Measurements from ENCODE around the gene RNF215.

Gene RNF215

GRCh38 chr22:30400159-30400558, 12.9 kb upstream of the RNF215 start:
- intact Hi-C loops (cut with DNase I) = no loop called here

DNA sequence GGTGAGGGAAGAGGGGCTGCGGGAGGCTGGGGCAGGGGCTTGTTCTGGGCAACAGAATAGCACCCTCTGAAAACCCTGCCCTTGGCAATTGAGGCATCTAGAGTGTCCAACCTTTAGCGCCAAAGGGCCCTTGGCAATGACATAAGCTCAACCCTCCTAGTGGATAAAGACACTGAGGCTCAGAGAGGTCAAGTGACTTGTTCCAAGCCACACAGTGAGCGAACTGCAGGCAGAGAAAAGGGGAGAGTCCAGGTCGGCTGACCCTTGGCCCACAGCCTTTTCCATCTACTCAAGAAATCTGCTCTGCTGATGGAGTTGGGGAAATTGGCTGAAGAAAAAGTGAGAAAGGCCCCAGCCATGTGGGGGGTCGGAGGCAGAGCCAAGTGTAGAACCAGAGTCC, 12.5 kb upstream of the RNF215 start:
- intact Hi-C loops (cut with DNase I) = no loop called here
- no peak for DNase-seq

More at GRCh38 chr22:30400159-30400558, 12.9 kb upstream of the RNF215 start:
- no peak for DNase-seq

GRCh38 chr22:30398685-30399680, 11.8 kb upstream of the RNF215 start:
- intact Hi-C loops (cut with DNase I) = no loop called here
- DNase-seq = no peak

DNA sequence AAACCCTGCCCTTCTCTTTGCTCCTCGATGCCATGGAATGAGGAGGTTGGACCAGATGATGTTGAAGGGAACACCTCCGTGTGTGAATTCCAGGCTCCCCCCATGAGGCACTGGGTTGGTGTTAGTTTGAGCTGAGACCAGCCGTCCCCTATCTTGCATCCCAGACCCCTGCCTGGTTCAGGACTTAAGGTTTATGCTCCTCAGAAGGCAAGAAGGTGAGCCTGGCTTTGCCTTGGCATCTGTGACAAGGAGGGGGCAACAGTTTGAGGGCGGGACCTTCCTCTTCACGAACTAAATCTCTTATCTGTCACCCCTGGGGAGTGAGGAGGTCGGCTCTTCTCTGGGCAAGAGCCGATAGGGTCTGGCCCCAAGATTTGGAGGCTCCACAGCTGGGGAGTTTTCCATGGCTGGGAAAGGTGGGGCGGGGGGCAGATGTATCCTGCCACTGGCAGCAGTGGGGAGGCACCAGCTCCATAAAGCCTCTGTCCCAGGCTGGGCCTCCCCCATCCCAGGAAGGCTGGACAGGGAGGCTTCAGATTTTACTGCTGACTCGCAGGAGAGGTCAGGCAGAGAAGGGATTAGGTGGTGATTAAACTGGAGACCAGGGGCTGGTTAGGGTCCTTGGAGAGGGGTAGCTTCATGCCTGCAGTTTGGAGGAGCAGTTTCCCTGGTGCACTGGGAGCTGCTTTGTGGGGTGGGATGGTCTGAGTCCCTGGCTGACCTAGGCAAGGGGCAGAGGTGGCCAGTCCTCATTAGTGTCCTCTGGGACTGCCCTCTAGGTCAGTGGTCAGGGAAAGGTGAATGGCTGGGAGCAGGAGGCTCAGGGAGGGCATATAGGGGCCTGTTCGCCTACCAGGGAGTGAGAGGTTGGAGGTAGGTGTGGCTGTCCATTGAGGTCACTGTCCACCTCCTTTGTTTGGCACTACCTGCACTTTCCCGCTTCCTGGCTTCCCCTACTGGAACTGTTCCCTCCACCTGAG, 10.7 kb upstream of the RNF215 start:
- no peak for DNase-seq
- intact Hi-C loops (cut with DNase I) = no loop called here

DNA sequence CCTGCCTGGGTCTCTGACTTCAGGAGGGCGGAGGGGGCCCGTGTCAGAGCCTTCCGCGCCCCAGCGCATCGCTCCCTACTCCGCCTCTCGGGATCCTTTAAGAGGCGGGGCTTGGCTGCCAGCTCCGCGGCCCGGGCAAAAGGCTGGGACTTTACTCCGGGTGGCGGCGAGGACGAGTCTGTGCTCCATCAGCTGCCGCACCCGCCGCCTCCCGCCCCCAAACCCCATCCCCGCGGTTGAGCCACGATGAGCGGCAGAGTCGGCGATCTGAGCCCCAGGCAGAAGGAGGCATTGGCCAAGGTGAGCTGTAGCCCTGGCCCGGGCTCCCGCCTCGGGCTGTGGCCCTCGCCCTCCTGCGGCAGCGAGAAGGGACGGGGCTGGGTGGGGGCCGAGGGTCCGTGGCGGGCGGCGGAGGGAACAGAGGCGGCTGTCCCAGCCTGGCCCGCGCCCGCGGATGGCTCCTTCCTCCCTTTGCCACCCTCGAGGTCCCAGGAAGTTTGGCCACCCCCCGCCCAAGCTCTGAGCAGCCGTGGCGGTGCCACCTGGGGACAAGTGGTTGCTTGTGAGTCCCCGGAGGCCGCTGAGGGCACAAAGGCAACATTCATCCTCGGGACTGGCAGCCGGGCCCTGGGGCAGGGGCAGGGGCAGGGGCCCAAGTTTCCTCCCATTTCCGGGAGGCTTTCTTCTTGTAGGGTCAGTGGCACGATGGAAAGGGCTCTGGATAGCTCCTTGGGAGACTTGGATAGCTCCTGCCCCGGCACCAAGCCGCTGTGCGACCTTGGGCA, 9.9 kb upstream of the RNF215 start, which contains the start of gene SEC14L2:
SEC14L2 (plus strand) TSS at position 148 of the 785 bp plus-strand sequence; CDS start at position 247, 99 bp downstream.
- peak; percentile 81 to 96 (median 91) for DNase-seq
- intact Hi-C loops (cut with DNase I) = no loop called here

DNA sequence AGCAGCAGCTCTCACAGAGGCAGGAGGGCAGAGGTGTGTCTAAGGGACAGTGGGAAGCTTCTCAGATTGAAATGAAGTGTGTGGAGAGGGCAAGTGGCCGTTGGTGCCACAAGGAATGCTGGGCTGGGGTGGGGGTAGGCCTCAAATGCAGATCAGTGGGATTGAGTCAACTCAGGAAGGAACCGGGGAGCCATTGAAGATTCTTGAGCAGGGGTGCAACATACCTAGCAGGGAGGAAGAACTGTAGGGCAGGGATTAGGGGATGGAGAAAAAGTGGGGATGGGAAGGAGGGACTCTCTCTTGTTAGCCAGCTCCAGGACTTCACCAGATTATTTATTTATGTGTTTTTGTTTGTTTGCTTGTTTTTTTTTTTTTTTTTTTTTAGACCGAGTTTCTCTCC, 6.7 kb upstream of the RNF215 start:
- intact Hi-C loops (cut with DNase I) = loop anchor here (5.0 kb wide), 1 partner anchor 88 kb away; no protein-coding TSS in a partner anchor
- DNase-seq = no peak

GRCh38 chr22:30393322-30393680, 6.1 kb upstream of the RNF215 start:
- intact Hi-C loops (cut with DNase I) = loop anchor here (5.0 kb wide), 1 partner anchor 89 kb away; no protein-coding TSS in a partner anchor

GRCh38 chr22:30392661-30393321, 5.6 kb upstream of the RNF215 start:
- peak in 5 of 42 donors; percentile 17 to 47 (median 35) for DNase-seq

More at GRCh38 chr22:30393322-30393680, 6.1 kb upstream of the RNF215 start:
- DNase-seq = no peak

GRCh38 chr22:30390974-30391691, 3.9 kb upstream of the RNF215 start:
- DNase-seq = peak; percentile 55 to 92 (median 80)
- intact Hi-C loops (cut with DNase I) = loop anchor here (2.0 to 5.0 kb wide), 2 partner anchors 91 to 104 kb away; no protein-coding TSS in a partner anchor

More at GRCh38 chr22:30392661-30393321, 5.6 kb upstream of the RNF215 start:
- intact Hi-C loops (cut with DNase I) = loop anchor here (5.0 kb wide), 1 partner anchor 90 kb away; no protein-coding TSS in a partner anchor

DNA sequence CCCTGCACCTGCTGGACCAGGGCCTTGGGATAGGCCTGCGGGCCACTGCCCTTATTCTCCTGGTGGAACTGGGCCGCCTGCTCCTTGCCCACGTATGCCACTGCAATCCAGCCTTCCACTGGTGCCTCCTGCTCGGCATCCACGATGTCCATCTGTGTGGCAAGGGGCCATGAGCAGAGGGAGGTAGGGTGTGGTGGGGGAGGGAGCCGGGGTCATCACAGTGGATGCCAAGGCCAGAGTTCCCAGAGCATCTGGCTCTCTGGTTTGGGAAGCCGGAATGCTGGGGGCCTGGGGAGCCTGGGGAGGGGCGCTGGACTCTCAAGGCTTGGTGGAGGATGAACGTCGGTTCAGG, 627 bp downstream of the RNF215 start:
- intact Hi-C loops (cut with DNase I) = loop anchor here (5.0 kb wide), 1 partner anchor 41 kb away; the partner anchor contains the start of gene MTFP1
- peak in 1 of 42 donors; percentile 35 for DNase-seq

DNA sequence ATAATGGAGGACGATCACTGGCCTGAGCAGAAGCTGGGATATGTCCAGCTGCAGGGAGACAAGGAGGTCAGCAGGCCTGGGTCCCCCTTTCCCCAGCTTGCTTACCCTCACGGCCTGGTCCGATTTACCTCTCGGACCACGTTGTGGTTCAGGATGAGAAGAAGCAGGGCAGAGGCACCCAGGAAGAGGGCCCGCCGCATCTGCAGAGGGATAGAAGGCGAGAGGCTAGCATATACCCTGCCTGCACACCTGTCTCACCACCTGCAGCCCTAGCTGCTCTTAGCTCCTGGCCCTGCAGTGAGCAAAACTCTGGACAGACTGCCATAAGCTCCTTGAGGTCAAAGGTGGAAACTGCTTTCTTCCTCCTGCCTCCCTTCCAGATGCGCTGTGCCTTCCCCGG, 1.3 kb downstream of the RNF215 start:
- intact Hi-C loops (cut with DNase I) = loop anchor here (5.0 kb wide), 1 partner anchor 41 kb away; the partner anchor contains the start of gene MTFP1
- no peak for DNase-seq

DNA sequence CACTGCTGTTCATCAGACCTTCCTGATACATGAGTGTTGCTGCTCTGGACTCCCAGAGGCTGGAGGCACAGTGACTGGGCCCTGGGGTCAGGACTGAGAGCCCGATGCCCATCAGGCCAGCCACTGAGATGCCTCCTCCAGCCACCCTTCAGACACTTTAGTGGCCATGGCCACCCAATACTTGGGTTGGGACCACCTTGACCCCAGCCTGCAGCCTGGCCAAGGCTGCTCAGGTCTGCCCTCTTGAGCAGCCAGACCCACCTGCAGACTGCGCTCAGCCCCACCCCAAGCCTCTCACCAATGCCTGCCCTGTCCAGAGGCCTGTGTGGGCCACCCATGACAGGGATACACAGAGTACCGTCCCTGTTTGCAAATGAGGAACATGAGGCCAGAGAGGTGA, 4.2 kb downstream of the RNF215 start:
- intact Hi-C loops (cut with DNase I) = no loop called here
- DNase-seq = no peak

DNA sequence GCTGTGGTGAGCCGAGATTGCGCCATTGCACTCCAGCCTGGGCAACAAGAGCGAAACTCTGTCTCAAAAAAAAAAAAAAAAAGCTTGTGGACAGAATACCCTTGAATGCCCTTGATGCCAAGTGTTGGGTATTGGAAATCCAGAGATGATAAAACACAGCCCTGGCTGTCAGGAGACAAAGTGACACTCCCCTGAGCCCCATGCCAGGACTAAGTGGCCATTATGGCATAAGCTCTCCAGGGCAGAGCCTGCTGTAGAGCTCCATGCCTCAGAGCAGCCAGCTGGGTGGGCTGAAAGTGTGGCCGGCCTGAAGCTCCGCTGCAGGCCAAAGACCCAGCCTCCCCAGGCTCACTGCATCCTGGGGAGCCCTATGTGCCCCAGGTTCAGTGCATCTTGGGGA, 4.9 kb downstream of the RNF215 start:
- DNase-seq = no peak
- intact Hi-C loops (cut with DNase I) = no loop called here

DNA sequence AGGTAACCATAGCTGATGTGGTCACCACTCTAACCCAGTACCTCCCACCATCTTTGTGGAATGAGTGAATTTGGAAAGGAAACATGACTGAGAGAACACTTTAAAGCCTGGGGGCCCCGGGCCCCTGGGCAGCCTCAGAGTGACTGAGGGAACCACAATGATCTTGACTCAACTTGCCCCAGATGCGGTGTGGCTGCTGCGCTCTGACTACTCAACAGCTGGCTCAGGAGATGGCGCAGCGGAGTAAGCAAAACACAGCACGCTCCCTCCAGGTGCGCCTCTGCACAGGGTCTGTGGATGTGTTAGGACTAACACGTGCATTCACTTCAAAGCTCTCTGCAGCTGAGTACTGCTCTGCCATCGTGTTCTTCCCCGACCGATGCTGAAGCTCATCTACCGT, 5.9 kb downstream of the RNF215 start:
- no peak for DNase-seq

GRCh38 chr22:30380011-30380410, 7.2 kb downstream of the RNF215 start:
- intact Hi-C loops (cut with DNase I) = no loop called here
- DNase-seq = peak in 1 of 42 donors; percentile 12

More for the DNA sequence above, 5.9 kb downstream of the RNF215 start:
- intact Hi-C loops (cut with DNase I) = no loop called here

- intact Hi-C loops (cut with DNase I) = no loop called here
- no peak for DNase-seq
Observed at GRCh38 chr22:30375312-30375849, 11.8 kb downstream of the RNF215 start.
